Breast epithelium (tissue), 4 donors: ENCODE results near the gene GPR55. TPM values are rescaled to one million over a fixed set of nuclear protein-coding genes. Genes with fewer than 3 reads are reported as not detected.

Experiments
- DNase-seq, 2 donors: peaks; one replicate each; pipeline ENCODE4 v3.0.0-alpha.2; 2019; ENCODE audit warnings: low spot score in 2 of 2
- H3K27ac ChIP-seq, 2 donors: fragments of 200-600 bp; sonication (generic) in 1 of 2; one replicate each; pipeline ENCODE4 v1.5.1; 2016 to 2019; ENCODE audit warnings: mild to moderate bottlenecking in 1 of 2
- H3K27me3 ChIP-seq, 2 donors: fragments of 200-600 bp; sonication (generic) in 1 of 2; one replicate each; pipeline versions ENCODE4 v1.5.1 to v1.6.0; 2017 to 2019; ENCODE audit warnings: control low read depth in 1 of 2, mild to moderate bottlenecking in 1 of 2
- H3K36me3 ChIP-seq: fragments of 200-600 bp; one replicate; pipeline ENCODE4 v1.5.1; 2019
- H3K4me1 ChIP-seq, 2 donors: fragments of 200-600 bp; sonication (generic); one replicate each; pipeline ENCODE4 v1.5.1; 2016 to 2019; ENCODE audit warnings: control low read depth in 1 of 2
- H3K4me3 ChIP-seq, 3 donors: fragments of 200-600 bp; sonication (generic); 1 replicate in 2 of 3; 2 replicates in 1 of 3; pipeline ENCODE4 v1.5.1; 2016 to 2019; ENCODE audit warnings: mild to moderate bottlenecking in 3 of 3, moderate library complexity in 2 of 3
- H3K9me3 ChIP-seq, 2 donors: fragments of 200-600 bp; sonication (generic) in 1 of 2; one replicate each; pipeline ENCODE4 v1.5.1; 2016 to 2019; ENCODE audit warnings: control low read depth in 1 of 2
- POLR2A ChIP-seq: fragments of 450-650 bp; IDR thresholded peaks from one replicate; pipeline ENCODE4 v1.6.1; 2016; ENCODE audit warnings: antibody characterized with exemption, mild to moderate bottlenecking, moderate library complexity
- POLR2AphosphoS5 ChIP-seq, 3 donors: sonication (generic); formaldehyde crosslinking; IDR thresholded peaks; one replicate each; pipeline ENCODE4 v1.6.1; 2017; ENCODE audit warnings: antibody characterized with exemption in 3 of 3
- intact Hi-C: fragments of 100-400 bp; cut with DNase I; formaldehyde crosslinking; loops from one replicate; pipeline ENCODE4 v1.15.1; 2023; ENCODE audit warnings: low total_unique reads
- total RNA-seq, 3 donors: library from RNA; depleted of rRNA; stranded (reverse); fragments of >200 nt; gene quantifications; one replicate each; pipeline ENCODE4 v1.1.0, GENCODE V29; 2016
- TF ChIP-seq, protein P1 (sequence below), 3 donors: fragments of 450-650 bp; IDR thresholded peaks; one replicate each; pipeline ENCODE4 v1.5.1; 2016 to 2017; ENCODE audit warnings: antibody characterized with exemption in 3 of 3, mild to moderate bottlenecking in 3 of 3, moderate library complexity in 3 of 3

GPR55 gene
- total RNA-seq, 3 donors from 2014 or later, result 0.16 to 0.44 TPM; not detected in 1

DNA sequence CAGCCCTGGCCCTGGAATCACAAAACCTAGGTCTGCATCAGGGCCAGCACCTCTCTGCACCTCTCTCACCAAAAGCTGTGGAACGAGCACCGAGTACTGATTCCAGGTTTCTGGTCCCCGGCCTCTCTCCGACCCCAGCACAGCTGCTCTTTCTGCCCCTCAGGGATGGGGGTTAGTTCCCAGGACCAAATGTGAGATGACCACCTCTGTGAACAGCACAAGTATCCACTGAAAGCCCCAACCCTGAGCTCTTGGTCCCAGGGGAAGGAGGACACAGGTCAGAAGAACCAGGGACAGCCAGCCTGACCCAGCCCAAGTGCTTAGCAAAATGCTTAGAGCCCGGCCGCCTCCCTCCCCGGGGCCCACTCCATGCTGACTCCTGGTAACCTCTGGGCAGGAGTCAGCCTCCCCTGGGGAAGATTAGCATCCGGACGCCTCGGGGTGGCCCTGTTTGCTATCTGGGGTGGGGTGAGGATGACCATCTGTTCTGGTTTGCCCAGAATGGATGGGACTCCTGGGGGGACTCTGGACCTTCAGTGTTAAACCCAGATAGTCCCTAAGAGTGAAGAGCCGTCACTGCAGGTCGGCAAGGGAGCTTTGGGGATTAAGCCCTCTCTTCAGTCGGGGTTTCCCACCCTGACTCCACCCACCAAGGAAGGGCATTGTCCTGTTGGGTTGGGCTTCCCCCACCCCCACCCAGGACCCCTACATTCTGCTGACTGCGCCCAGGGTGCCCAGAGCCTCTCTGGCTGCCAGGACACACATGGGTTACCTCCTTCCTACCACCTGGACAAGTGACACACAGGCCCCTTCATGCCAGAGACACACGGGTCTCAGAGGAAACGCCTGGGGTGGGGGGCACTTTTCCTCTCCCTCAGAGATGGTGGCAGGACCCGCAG, 9.4 kb upstream of the GPR55 start:
- peak in 1 of 2 donors; percentile 7 for DNase-seq
- no peaks in the 10 kb centered on the region for H3K36me3 ChIP-seq
- TF ChIP-seq POLR2AphosphoS5 (IDR thresholded peaks at IDR 0.05), result no peak
- TF ChIP-seq, protein P1, sequence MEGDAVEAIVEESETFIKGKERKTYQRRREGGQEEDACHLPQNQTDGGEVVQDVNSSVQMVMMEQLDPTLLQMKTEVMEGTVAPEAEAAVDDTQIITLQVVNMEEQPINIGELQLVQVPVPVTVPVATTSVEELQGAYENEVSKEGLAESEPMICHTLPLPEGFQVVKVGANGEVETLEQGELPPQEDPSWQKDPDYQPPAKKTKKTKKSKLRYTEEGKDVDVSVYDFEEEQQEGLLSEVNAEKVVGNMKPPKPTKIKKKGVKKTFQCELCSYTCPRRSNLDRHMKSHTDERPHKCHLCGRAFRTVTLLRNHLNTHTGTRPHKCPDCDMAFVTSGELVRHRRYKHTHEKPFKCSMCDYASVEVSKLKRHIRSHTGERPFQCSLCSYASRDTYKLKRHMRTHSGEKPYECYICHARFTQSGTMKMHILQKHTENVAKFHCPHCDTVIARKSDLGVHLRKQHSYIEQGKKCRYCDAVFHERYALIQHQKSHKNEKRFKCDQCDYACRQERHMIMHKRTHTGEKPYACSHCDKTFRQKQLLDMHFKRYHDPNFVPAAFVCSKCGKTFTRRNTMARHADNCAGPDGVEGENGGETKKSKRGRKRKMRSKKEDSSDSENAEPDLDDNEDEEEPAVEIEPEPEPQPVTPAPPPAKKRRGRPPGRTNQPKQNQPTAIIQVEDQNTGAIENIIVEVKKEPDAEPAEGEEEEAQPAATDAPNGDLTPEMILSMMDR (IDR thresholded peaks at IDR 0.05), result no peak
- TF ChIP-seq POLR2A, result no peak
- intact Hi-C loops, result no loop called here
- no peak overlapping the region for H3K4me3 ChIP-seq
- H3K4me1 ChIP-seq, result no peaks in the 10 kb centered on the region
- no peak overlapping the region for H3K27ac ChIP-seq
- H3K27me3 ChIP-seq, result no peaks in the 10 kb centered on the region
- H3K9me3 ChIP-seq, result peaks cover 0 to 7% of the 10 kb centered on the region in 2 donors

DNA sequence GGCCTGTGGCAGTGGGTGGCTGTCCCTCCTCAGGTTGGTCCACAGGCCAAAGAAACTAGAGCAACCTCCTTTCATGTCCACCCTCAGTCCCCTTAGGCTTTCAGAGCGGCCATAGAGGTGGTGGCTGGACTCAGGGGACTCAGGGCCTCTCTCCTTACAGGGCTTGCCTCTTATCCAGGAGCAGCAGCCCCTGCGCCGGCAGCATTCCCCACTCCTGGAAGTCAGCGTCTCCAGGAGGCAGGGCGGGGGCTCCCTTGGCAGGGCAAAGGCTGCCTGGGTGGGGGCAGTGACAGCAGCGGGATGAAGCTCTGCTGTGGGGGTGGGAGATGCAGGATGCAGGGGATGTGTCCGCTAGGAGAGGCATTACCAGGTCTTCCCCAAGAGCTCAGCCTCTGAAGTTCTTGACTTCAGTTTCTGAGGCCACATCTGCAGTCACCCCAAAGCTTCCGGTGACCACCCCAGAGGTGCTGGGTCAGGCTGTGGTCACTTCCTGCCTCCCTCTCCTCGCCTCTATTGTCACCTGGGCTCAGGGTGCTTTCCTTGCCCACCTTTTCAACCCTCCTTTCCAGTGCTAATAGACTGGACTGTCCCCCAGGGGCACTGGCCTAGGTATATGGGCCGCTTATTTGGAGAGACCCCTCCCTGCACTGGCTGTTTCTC, 8.6 kb upstream of the GPR55 start:
- peak in 1 of 2 donors; percentile 43 for DNase-seq
- H3K36me3 ChIP-seq, result no peaks in the 10 kb centered on the region
- H3K9me3 ChIP-seq, result peaks cover 0 to 7% of the 10 kb centered on the region in 2 donors
- H3K4me3 ChIP-seq, result no peak overlapping the region
- no peak overlapping the region for H3K27ac ChIP-seq
- no peaks in the 10 kb centered on the region for H3K27me3 ChIP-seq
- H3K4me1 ChIP-seq, result no peaks in the 10 kb centered on the region
- TF ChIP-seq, protein P1 (IDR thresholded peaks at IDR 0.05), result no peak
- no peak for TF ChIP-seq POLR2AphosphoS5 (IDR thresholded peaks at IDR 0.05)
- no peak for TF ChIP-seq POLR2A
- intact Hi-C loops, result no loop called here

DNA sequence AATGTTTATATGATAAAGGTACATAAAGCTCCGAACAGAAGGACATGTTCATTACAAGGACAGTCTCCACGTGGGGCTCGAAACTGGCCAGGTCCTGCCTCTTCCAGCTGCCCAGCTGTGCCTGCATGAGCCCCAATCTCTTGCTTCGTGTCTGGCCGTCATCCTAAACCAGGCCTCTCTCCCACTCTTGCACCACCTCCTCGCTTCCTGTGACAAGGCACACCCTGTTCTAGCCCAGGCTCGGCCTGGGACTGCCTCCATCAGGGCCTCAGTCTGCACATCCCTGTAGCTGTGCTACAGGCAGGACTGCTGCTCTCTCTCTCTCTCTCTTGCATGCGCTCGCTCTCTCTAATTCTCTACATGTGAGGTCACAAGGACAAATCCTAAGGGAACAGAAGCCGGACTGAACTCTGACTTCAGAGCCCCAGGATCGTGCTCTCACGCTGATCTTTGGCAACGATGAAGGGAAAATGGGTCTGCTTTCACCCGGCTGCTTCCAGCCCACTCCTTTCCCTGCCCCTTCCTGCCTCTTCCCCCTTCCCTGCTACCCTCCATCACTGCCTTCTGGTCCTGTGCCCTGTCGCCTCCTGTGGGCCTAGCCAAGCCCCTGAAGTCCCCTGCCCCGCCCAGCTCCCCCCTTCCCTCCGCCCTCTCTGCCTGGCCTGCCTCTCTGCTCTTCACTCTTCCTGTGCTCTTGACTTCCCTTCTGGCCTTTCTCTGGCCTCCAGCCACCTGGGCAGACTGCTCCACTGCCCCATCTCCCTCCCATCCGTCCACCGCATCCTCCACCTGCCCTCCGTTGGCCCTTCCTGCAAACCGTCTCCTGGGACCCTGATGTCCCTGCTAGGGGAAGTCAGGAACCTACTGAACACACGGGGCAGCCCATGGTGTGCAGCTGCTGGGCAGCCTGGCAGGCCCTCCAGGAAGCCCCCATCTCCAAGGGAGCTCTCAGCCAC, 7.8 kb upstream of the GPR55 start:
- DNase-seq, result no peak
- intact Hi-C loops, result no loop called here

DNA sequence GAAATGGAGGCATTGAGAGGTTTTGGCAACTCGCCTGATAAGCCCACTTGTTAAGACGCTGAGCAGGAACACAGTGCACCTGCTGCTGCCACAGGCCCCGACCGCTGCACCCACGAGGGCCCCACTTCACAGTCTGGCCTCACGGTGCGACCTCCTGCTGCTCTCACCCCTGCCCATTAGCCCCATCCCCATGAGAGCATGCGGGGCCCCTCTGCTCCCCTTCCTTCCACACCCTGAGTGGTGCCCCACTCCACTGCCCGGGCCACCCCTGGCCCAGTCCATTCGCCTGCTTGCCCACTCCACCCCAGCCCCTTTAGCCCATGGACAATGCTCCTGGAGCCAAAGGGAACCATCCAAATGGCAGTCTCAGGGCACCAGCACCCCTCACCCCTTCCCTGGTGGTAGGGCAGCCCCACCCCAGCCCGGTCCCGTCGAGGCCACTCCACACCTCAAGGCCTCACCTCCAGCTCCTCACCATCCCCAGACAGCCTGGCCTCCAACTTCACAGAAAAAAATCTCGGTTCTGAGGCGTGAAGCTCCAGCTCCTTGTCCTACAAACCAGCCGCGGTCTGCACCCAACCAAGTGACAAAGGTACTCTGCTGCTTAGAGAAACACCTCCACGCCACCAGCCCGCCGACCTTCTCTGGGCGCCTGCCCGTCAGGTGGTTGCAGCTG, 6.7 kb upstream of the GPR55 start:
- no peak overlapping the region for H3K27ac ChIP-seq
- no peak overlapping the region for H3K4me3 ChIP-seq
- H3K4me1 ChIP-seq, result no peaks in the 10 kb centered on the region
- TF ChIP-seq, protein P1 (IDR thresholded peaks at IDR 0.05), result no peak
- TF ChIP-seq POLR2AphosphoS5 (IDR thresholded peaks at IDR 0.05) (no peak), POLR2A (no peak)
- intact Hi-C loops, result no loop called here
- H3K27me3 ChIP-seq, result no peaks in the 10 kb centered on the region
- peaks cover 0 to 7% of the 10 kb centered on the region in 2 donors for H3K9me3 ChIP-seq
- H3K36me3 ChIP-seq, result no peaks in the 10 kb centered on the region
- no peak for DNase-seq

More for the DNA sequence above, 7.8 kb upstream of the GPR55 start:
- TF ChIP-seq, protein P1 (IDR thresholded peaks at IDR 0.05), result no peak
- no peak for TF ChIP-seq POLR2AphosphoS5 (IDR thresholded peaks at IDR 0.05)
- no peak for TF ChIP-seq POLR2A
- Histone ChIP-seq H3K4me1 (no peaks in the 10 kb centered on the region), H3K27ac (peak overlapping the region in 1 of 2 donors; percentile 32), H3K36me3 (no peaks in the 10 kb centered on the region), H3K27me3 (no peaks in the 10 kb centered on the region), H3K4me3 (no peak overlapping the region), H3K9me3 (peaks cover 0 to 7% of the 10 kb centered on the region in 2 donors)
